Neural cell (in vitro differentiated cells): ENCODE measurements around the gene ABAT.

Experiments
- CTCF ChIP-seq: fragments of 450-650 bp; IDR thresholded peaks from 2 replicates; pipeline ENCODE4 v1.5.1; 2014; ENCODE audit warnings: antibody characterized with exemption, mild to moderate bottlenecking, moderate library complexity; ENCODE audit not compliant: poor library complexity, severe bottlenecking
- EP300 ChIP-seq: fragments of 450-650 bp; conservative IDR thresholded peaks from 2 replicates; pipeline ENCODE4 v1.6.1; 2014; ENCODE audit warnings: antibody characterized with exemption, mild to moderate bottlenecking, moderate library complexity; ENCODE audit not compliant: poor library complexity, severe bottlenecking
- POLR2AphosphoS5 ChIP-seq: IDR thresholded peaks from 2 replicates; pipeline ENCODE4 v1.6.1; 2012
- REST ChIP-seq: IDR thresholded peaks from 2 replicates; pipeline ENCODE4 v1.6.1; 2012; ENCODE audit warnings: borderline replicate concordance

- TF ChIP-seq EP300 (no peak), CTCF (no peak), POLR2AphosphoS5 (no peak), REST (no peak)
Observed at GRCh38 chr16:8812162-8812843, 137.9 kb downstream of the ABAT start.
